ENCODE data around the gene CACNB1. TPM values are rescaled to one million over a fixed set of nuclear protein-coding genes. Genes with fewer than 3 reads are reported as not detected.
"Not testable (repeated sequence)": the region's sequence is repeated elsewhere in the genome, so short reads cannot be mapped to it uniquely, and the experiment has no call there.

CACNB1 gene
- total RNA-seq, 1 donor from 2014 or later, result 16.9 TPM

DNA sequence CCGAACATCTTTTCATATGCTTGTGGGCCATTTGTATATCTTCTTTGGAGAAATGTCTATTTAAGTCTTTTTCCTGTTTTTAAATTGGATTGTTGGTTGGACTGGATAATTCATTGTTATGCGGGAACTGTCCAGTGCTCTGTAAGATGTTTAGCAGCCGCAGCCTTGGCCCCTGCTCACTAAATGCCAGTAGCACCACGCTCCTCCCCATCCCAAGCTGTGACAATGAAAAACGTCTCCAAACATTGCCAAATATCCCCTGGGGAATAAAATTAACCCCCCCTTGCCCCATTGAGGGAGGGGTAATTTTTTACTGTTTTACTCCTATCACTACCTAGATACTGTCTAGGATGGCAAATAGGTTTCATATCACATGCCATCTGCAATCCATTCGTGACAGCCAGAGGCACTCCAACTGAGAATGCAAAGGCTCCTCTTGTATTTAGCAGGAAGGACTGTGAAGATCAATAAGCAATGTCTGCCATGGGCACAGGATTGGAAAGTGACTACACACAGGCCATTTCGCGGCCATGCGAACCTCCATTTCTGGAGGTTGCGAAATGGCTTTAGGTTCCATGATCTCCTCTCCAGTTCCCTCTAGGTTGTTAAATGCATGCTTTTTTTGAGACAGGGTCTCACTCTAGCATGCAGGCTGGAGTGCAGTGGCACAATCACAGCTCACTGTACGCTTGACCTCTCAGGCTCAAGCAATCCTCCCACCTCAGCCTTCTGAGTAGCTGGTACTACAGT is 55.4 kb downstream of the CACNB1 start:
- DNase-seq (ENCODE audit: low spot score) (no peak), ATAC-seq (no peak)
- intact Hi-C loops (cut with DNase I), result no loop called here

DNA sequence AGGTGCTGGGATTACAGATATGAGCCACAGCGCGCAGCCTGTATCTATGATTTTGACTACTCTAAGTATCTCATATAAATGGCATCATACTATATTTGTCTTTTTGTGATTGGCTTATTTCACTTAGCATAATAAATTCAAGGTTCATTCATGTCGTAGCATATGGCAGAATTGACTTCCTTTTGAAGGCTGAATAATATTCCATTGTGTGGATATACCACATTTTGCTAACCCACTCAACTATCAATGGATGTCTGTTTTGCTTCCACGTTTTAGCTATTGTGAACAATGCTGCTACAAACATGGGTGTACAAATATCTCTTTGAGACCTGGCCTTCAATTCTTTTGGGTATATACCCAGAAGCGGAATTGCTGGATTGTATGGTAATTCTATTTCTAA is 56.2 kb downstream of the CACNB1 start:
- no peak for ATAC-seq
- no peak for DNase-seq (ENCODE audit: low spot score)
- intact Hi-C loops (cut with DNase I), result no loop called here

DNA sequence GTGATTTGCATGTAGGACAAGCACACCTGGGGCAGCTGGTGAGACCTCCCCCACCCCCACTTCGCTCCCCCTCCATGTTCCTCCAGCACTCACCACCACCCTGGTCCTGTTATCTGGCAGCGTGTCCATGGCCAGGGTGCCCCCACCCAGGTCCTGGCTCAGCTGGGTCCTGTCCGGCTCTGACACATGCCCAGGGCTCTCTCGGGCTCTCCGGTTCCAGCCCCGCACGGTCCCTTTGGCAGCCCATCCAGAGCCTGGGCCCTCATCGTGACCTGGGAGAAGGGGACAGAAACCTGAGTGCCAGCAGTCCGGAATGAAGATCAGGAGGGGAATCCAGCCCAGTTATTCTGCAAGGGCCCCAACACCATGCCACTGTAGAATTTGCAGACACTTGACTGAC is 57.9 kb downstream of the CACNB1 start:
- DNase-seq (ENCODE audit: low spot score) (no peak), ATAC-seq (no peak)
- intact Hi-C loops (cut with DNase I), result no loop called here

DNA sequence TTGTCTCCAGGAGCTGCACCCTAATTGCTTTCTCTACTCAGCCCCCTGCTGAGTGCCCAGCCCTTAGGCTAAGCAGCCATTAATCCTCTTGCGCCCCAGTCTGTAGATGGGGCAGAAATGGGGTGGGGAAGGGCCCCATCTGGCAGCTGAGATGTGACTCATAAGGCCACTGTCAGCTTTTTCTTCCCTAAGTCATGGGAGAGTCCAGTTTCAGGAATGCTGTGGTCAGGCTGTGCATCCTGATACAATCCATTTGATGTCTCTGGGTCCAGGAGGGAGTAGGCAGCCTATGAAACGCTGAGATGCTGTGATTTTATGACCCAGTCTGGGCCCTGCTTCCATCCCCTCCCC is 58.3 kb downstream of the CACNB1 start:
- ATAC-seq (no peak), DNase-seq (ENCODE audit: low spot score) (no peak)
- intact Hi-C loops (cut with DNase I), result no loop called here

DNA sequence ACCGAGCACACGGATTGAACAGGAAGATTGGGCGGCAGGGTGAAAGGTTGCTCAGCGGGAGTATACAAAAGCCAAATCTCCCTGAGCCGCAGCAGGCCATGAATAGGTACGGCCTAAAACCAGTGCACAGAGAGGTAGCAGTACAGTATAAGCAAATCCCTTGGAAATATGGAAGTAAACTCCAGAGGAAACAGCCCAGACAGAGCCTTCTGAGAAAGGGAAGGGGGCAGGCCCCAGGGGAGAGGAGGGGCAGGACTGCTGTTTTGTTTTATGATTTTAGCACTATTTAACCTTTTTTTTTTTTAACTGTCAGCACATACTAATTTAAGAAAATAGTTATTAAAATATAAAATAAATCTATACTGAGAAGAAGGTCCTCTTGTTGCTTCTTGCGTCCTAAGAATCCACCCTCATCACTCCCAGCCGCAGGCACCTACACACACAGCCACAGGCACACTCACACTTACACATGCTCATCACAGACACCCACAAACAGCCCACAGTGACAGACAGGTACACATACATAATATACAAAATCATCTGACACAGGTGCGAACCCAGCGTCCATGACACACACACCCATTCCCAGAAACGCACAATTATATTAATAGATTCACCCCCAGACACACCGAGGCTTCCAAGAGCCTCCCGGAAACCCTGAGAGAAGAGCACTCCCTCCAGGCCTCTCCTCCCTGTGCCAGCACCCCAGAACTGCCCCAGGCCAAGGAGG is 58.9 kb downstream of the CACNB1 start:
- ATAC-seq, result no peak
- intact Hi-C loops (cut with DNase I), result no loop called here
- no peak for DNase-seq (ENCODE audit: low spot score)

DNA sequence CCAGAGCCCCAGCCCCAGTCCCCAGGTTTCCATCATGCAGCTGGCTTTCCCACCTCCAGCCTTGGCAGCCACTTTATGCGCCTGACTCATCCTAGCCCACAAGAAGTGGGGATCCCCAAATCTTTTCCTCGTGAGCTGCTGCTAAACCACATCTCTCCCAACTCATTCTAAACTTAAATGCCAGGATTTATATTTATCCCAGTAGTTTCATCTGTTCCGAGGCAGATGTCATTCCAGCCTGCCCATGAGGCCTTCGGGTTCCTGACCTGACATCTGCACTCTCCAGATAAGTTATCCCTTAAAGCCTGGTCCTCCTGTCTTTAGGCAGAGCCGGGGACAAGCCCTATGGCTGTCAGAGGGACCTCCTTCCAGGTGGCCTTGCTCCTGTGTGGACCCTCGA is 62.6 kb downstream of the CACNB1 start:
- DNase-seq (ENCODE audit: low spot score), result no peak
- intact Hi-C loops (cut with DNase I), result no loop called here
- no peak for ATAC-seq

DNA sequence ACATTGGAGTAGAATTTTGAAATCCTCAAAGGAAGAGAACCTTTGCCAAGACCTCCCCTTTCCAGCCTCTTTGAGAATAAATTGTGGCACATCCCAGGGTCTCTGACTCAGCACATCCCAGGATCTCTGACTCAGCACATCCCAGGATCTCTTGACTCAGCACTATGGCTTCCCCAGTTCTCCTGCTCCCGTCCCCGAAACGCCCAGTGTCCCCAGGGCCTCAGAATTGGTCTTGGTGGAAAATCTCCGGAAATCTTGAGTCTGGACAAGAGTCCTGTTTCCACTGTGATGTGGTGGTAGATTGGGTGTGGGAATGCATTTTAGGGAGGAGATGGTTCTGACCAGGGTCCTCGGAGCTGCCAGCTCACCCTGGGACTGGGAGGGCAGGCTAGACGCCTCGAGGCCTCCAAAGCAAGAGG is 65.3 kb downstream of the CACNB1 start:
- intact Hi-C loops (cut with DNase I), result no loop called here
- DNase-seq (ENCODE audit: low spot score), result no peak
- peak; percentile 92 for ATAC-seq

DNA sequence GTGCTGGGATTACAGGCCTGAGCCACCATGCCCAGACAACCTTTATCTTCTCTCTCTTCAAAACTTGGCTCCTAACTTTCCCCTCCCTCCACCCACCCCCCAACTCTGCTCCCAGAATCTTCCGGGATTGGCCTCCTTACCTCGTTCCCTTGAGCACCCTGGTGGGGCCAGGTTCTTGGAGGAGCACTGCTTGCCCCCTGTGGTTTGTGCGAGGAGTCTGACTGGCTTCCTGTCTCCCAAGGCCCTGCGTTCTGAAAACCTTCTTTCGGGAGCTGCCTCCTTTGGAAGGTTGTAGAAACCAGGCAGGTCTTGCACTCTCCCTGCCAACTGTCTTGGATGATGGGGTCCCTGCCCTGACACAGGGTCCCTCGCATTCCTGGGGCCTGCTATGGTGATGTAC is 65.9 kb downstream of the CACNB1 start:
- ATAC-seq, result peak; percentile 28
- no peak for DNase-seq (ENCODE audit: low spot score)
- intact Hi-C loops (cut with DNase I), result no loop called here

DNA sequence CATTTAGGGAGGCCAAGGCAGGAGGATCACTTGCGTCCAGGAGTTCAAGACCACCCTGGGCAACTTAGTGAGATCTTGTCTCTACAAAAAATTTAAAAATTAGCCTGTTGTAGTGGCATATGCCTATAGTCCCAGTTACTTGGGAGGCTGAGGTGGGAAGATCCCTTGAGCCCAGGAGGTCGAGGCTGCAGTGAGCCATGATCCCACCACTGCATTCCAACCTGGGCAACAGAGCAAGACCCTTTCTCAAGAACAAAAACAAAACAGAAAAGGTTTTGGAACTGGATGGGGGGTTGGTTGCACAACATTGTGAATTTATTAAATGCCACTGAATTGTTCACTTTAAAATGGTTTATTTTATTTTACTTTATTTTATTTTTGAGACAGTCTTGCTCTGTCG is 67.3 kb downstream of the CACNB1 start:
- no peak for DNase-seq (ENCODE audit: low spot score)
- ATAC-seq, result no peak
- intact Hi-C loops (cut with DNase I), result no loop called here

DNA sequence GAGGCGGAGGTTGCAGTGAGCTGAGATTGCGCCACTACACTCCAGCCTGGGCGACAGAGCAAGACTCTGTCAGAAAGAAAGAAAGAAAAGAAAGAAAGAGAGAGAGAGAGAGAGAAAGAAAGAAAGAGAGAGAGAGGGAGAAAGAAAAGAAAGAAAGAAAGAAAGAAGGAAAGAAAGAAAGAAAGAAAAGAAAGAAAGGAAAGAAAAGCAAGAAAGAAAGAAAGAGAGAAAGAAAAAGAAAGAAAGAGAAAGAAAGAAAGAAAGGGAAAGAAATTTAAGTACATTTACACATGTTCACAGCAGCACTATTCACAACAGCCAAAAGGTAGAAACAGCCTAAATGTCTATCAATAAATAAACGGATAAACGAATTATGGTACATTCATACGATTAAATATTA is 67.9 kb downstream of the CACNB1 start:
- intact Hi-C loops (cut with DNase I); DNase-seq (ENCODE audit: low spot score); ATAC-seq: not testable (repeated sequence)

DNA sequence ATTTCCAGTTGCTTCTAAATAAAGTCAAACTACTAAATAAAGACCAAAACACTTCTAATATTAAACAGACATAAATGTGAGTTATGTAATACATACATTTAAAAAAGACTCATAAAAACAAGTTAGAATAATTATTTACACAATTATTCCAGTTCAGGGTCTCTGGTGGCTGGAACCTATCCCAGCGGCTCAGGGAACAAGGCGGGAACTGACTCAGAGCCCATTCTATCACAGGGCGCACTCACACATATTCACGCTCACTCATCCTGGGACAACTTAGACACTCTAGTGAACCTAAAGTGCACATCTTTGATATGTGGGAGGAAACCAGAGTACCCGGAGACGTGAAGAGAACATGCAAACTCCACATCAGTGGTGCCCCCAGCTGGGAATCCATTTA is 71.0 kb downstream of the CACNB1 start:
- intact Hi-C loops (cut with DNase I), result no loop called here
- no peak for DNase-seq (ENCODE audit: low spot score)
- ATAC-seq, result no peak

DNA sequence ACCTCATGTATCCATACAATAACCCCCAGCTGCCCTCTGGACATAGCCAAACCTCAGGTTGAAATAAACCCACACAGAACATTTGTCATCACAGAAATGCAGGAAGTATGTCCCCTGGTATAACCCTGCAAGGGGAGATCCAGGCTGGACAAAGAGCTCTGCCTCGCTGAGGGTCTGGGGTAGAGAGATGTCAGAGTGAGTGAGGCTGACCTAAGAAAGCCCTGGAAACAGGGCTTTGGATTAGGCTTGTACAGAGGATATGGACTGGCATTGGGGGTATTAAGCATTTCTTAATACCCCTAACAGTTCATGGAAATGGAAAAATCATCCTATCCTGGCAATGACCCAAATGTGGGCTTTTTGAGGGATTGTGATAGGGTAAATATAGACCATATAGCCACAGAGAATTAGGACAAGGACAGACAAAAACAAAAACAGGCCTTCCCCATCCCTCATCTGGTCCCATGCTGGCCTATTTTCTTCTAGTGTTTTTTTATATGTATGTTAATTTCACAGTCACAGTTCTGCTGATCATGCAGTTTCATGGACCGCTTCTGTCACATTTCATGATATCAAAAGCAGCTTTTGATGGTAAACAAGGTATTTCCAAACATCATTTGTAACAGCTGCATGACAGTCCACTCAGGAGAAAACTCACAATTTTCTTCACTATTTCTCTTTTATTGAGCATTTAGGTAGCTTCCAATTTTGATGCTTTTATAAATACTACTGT is 72.2 kb downstream of the CACNB1 start:
- intact Hi-C loops (cut with DNase I), result no loop called here
- no peak for DNase-seq (ENCODE audit: low spot score)
- ATAC-seq, result no peak

DNA sequence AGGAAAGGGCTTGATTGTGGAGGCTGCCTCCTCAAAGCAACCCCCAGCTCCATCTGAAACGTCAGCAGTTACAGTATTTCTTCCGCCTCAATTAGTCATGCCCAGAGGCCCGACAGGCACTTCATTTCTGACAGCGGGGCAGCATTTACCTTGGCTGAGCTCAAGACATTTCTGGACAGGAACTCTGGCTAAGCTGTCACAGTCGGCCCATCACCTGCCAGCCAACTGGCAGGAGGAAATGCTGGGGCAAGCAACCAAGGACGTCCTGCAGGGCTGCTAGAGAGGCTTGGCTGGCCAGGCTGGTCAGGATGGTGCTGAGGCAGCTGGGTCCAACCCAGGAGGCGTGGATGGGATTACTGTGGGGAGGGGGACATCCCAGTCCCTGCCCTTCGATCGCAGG is 73.8 kb downstream of the CACNB1 start:
- intact Hi-C loops (cut with DNase I), result no loop called here
- ATAC-seq (no peak), DNase-seq (ENCODE audit: low spot score) (no peak)

Other genes with a start within 250 kb of the CACNB1 start
- not detected for gene FBXO47, start 230.3 kb downstream of the CACNB1 start, total RNA-seq
- gene PLXDC1, start 46.0 kb downstream of the CACNB1 start, total RNA-seq, result 36.4 TPM
- gene ARL5C, start 31.5 kb downstream of the CACNB1 start, total RNA-seq, result not detected
- gene RPL19, start 2.6 kb upstream of the CACNB1 start, total RNA-seq, result 1,170 TPM
- gene STAC2, start 28.3 kb upstream of the CACNB1 start, total RNA-seq, result 0.49 TPM
- 29.1 TPM for gene FBXL20, start 204.0 kb upstream of the CACNB1 start, total RNA-seq